Left lobe of liver (tissue), 2 donors: ENCODE results near the gene OR5T1. TPM values are rescaled to one million over a fixed set of nuclear protein-coding genes. Genes with fewer than 3 reads are reported as not detected.

Experiments
- ATAC-seq: fragments of 200-7000 bp; cut with Tn5 transposase; one replicate; pipeline ENCODE4 v1.9.1; 2020; ENCODE audit warnings: mild to moderate bottlenecking, moderate library complexity
- DNase-seq: peaks from one replicate; pipeline ENCODE4 v3.0.0-alpha.2; 2020; ENCODE audit warnings: low spot score
- total RNA-seq: library from RNA; stranded (reverse); gene quantifications from one replicate; pipeline ENCODE4 v1.2.1, GENCODE V29; 2021
- donor health status: DM: no; HTN: no; CAD: no; lungs with moderate emphysema.
- donor health status: DM: no; HTN: yes; CAD: no.

OR5T1 gene
- total RNA-seq: not detected

- no peak for ATAC-seq
- DNase-seq: no peak
These were observed at the start of gene OR5T1 for GRCh38 chr11:56273854-56274253. Gene OR5T1, plus strand, starts transcription at chr11:56274154. Its CDS starts 1,485 bp downstream, at chr11:56275639.

- no peak for DNase-seq
These were observed 39.8 kb upstream of the OR5T1 start, which contains the start of gene OR5T2 for GRCh38 chr11:56234155-56234554. Gene OR5T2, minus strand, starts transcription at chr11:56234255. Its CDS starts 1,193 bp downstream, at chr11:56233062.

GRCh38 chr11:56251954-56252353, 22.0 kb upstream of the OR5T1 start, which contains the start of gene OR5T3:
Gene OR5T3, plus strand, starts transcription at chr11:56252254. Its CDS starts 0 bp downstream, at chr11:56252254.
- DNase-seq: no peak
- no peak for ATAC-seq

More at GRCh38 chr11:56234155-56234554, 39.8 kb upstream of the OR5T1 start, which contains the start of gene OR5T2:
- ATAC-seq: no peak

GRCh38 chr11:56271092-56271491, 2.9 kb upstream of the OR5T1 start:
- DNase-seq (no peak), ATAC-seq (no peak)

GRCh38 chr11:56292154-56292553, 18.2 kb downstream of the OR5T1 start, which contains the start of gene OR8H1:
Gene OR8H1, minus strand, starts transcription at chr11:56292254. Its CDS starts 1,192 bp downstream, at chr11:56291062.
- ATAC-seq (no peak), DNase-seq (no peak)

- ATAC-seq: no peak
These were observed 22.9 kb downstream of the OR5T1 start for GRCh38 chr11:56296898-56297297.

GRCh38 chr11:56307836-56308235, 33.9 kb downstream of the OR5T1 start:
- ATAC-seq (no peak), DNase-seq (no peak)

More at GRCh38 chr11:56296898-56297297, 22.9 kb downstream of the OR5T1 start:
- DNase-seq: no peak

- DNase-seq: no peak
- ATAC-seq: no peak
These were observed 40.9 kb downstream of the OR5T1 start, which contains the start of gene OR8K3 for GRCh38 chr11:56314844-56315243. Gene OR8K3, plus strand, starts transcription at chr11:56315144. Its CDS starts 3,163 bp downstream, at chr11:56318307.

Other genes with a start within 250 kb of the OR5T1 start
- not detected for gene OR5AS1, start 246.5 kb upstream of the OR5T1 start, total RNA-seq
- gene OR8I2, start 180.8 kb upstream of the OR5T1 start, total RNA-seq: not detected
- not detected for gene OR8H2, start 170.5 kb upstream of the OR5T1 start, total RNA-seq
- not detected for gene OR8H3, start 151.8 kb upstream of the OR5T1 start, total RNA-seq
- not detected for gene OR8J3, start 134.0 kb upstream of the OR5T1 start, total RNA-seq
- gene OR8K5, start 113.8 kb upstream of the OR5T1 start, total RNA-seq: not detected
- gene OR5J2, start 97.5 kb upstream of the OR5T1 start, total RNA-seq: not detected
- gene OR5T2, start 39.9 kb upstream of the OR5T1 start, total RNA-seq: not detected
- gene OR5T3, start 21.9 kb upstream of the OR5T1 start, total RNA-seq: not detected
- gene OR8H1, start 18.1 kb downstream of the OR5T1 start, total RNA-seq: not detected
- gene OR8K3, start 41.0 kb downstream of the OR5T1 start, total RNA-seq: not detected
- not detected for gene OR8K1, start 71.9 kb downstream of the OR5T1 start, total RNA-seq
- not detected for gene OR8J1, start 80.1 kb downstream of the OR5T1 start, total RNA-seq
- gene OR8U1, start 101.5 kb downstream of the OR5T1 start, total RNA-seq: not detected
- gene OR5AL1, start 138.5 kb downstream of the OR5T1 start, total RNA-seq: not detected
- gene OR5M3, start 199.2 kb downstream of the OR5T1 start, total RNA-seq: not detected
- gene OR5M8, start 217.2 kb downstream of the OR5T1 start, total RNA-seq: not detected